WTC11 (cell line): ENCODE data around the gene KRT37. TPM values are rescaled to one million over a fixed set of nuclear protein-coding genes. Genes with fewer than 3 reads are reported as not detected.

ENCODE experiments used
- ATAC-seq: fragments of 200-7000 bp; cut with Tn5 transposase; 2 replicates; pipeline ENCODE4 v1.10.0; 2021; ENCODE audit warnings: mild to moderate bottlenecking, moderate library complexity
- CTCF ChIA-PET: fragments of 300-600 bp; sonication (Branson Sonifier 250); formaldehyde crosslinking; loops from one replicate; lab custom pipeline; 2021; ENCODE audit warnings: antibody characterized with exemption; lab: Charles Lee
- POLR2A ChIA-PET: fragments of 350-600 bp; sonication (Branson Sonifier 250); formaldehyde crosslinking; loops from one replicate; lab custom pipeline; 2021; ENCODE audit warnings: antibody characterized with exemption; lab: Charles Lee
- DNase-seq: peaks from one replicate; pipeline ENCODE4 v3.0.0; 2021; ENCODE audit warnings: low spot score
- H3K27ac Mint-ChIP-seq: 2 replicates; pipeline ENCODE4 v1.8.0; 2021; ENCODE audit warnings: mixed read lengths
- H3K27me3 Mint-ChIP-seq: 2 replicates; pipeline ENCODE4 v1.8.0; 2021; ENCODE audit warnings: low read depth, mild to moderate bottlenecking, moderate library complexity, mixed read lengths
- H3K36me3 Mint-ChIP-seq: 2 replicates; pipeline ENCODE4 v1.8.0; 2021; ENCODE audit warnings: mixed read lengths
- H3K4me1 Mint-ChIP-seq: 2 replicates; pipeline ENCODE4 v1.8.0; 2022; ENCODE audit warnings: mixed read lengths
- H3K4me3 Mint-ChIP-seq: 2 replicates; pipeline ENCODE4 v1.8.0; 2021; ENCODE audit warnings: mild to moderate bottlenecking, moderate library complexity, mixed read lengths
- H3K9me3 Mint-ChIP-seq: 2 replicates; pipeline ENCODE4 v1.8.0; 2021; ENCODE audit warnings: mixed read lengths
- ATF3 ChIP-seq: sonication (generic); formaldehyde crosslinking; conservative IDR thresholded peaks from 2 replicates; pipeline ENCODE4 v1.8.1; 2022; ENCODE audit warnings: mild to moderate bottlenecking, missing genetic modification reagents
- ATF6 ChIP-seq: sonication (generic); formaldehyde crosslinking; IDR thresholded peaks from 2 replicates; pipeline ENCODE4 v1.8.1; 2023; ENCODE audit warnings: mild to moderate bottlenecking, missing genetic modification reagents
- CTCF ChIP-seq: fragments of 200-600 bp; IDR thresholded peaks from 2 replicates; pipeline ENCODE4 v1.8.0; 2022; ENCODE audit warnings: antibody characterized with exemption
- E2F4 ChIP-seq: sonication (generic); formaldehyde crosslinking; IDR thresholded peaks from 2 replicates; pipeline ENCODE4 v1.8.1; 2022; ENCODE audit warnings: low read depth, mild to moderate bottlenecking, moderate library complexity, missing genetic modification reagents, borderline replicate concordance
- FOXP1 ChIP-seq: sonication (generic); formaldehyde crosslinking; IDR thresholded peaks from 2 replicates; pipeline ENCODE4 v1.8.0; 2022; ENCODE audit warnings: missing genetic modification reagents, mild to moderate bottlenecking, moderate library complexity, borderline replicate concordance
- FOXP4 ChIP-seq: sonication (generic); formaldehyde crosslinking; IDR thresholded peaks from 2 replicates; pipeline ENCODE4 v1.8.0; 2022; ENCODE audit warnings: mild to moderate bottlenecking, missing genetic modification reagents
- GABPB1 ChIP-seq: sonication (generic); formaldehyde crosslinking; IDR thresholded peaks from 2 replicates; pipeline ENCODE4 v1.8.1; 2023; ENCODE audit warnings: mild to moderate bottlenecking, missing genetic modification reagents
- HMGA2 ChIP-seq: fragments of 250-450 bp; sonication (Bioruptor Pico); IDR thresholded peaks from 2 replicates; pipeline ENCODE4 v1.4.0; 2021; ENCODE audit warnings: mild to moderate bottlenecking, moderate library complexity
- IRF2 ChIP-seq: sonication (generic); formaldehyde crosslinking; IDR thresholded peaks from 2 replicates; pipeline ENCODE4 v1.8.0; 2022; ENCODE audit warnings: low read depth, missing genetic modification reagents, borderline replicate concordance
- KAT7 ChIP-seq: sonication (generic); formaldehyde crosslinking; IDR thresholded peaks from 2 replicates; pipeline ENCODE4 v1.8.1; 2023; ENCODE audit warnings: missing genetic modification reagents, mild to moderate bottlenecking, borderline replicate concordance
- NFATC4 ChIP-seq: fragments of 250-450 bp; sonication (Bioruptor Pico); IDR thresholded peaks from 2 replicates; pipeline ENCODE4 v1.9.0; 2021; ENCODE audit warnings: mild to moderate bottlenecking
- NFE2L1 ChIP-seq: sonication (generic); formaldehyde crosslinking; IDR thresholded peaks from 2 replicates; pipeline ENCODE4 v1.8.1; 2023; ENCODE audit warnings: missing genetic modification reagents
- NR2C2 ChIP-seq: sonication (generic); formaldehyde crosslinking; IDR thresholded peaks from 2 replicates; pipeline ENCODE4 v1.8.0; 2022; ENCODE audit warnings: mild to moderate bottlenecking, missing genetic modification reagents
- NR3C1 ChIP-seq: sonication (generic); formaldehyde crosslinking; conservative IDR thresholded peaks from 2 replicates; pipeline ENCODE4 v1.8.1; 2023; ENCODE audit warnings: low read depth, mild to moderate bottlenecking, missing genetic modification reagents
- OVOL2 ChIP-seq: fragments of 250-450 bp; sonication (Bioruptor Pico); IDR thresholded peaks from 2 replicates; pipeline ENCODE4 v1.9.0; 2021; ENCODE audit warnings: mild to moderate bottlenecking, borderline replicate concordance
- RORB ChIP-seq: fragments of 250-450 bp; sonication (Bioruptor Pico); IDR thresholded peaks from 2 replicates; pipeline ENCODE4 v1.9.0; 2021; ENCODE audit warnings: mild to moderate bottlenecking
- SMAD4 ChIP-seq: sonication (generic); formaldehyde crosslinking; IDR thresholded peaks from 2 replicates; pipeline ENCODE4 v1.8.0; 2022; ENCODE audit warnings: mild to moderate bottlenecking, missing genetic modification reagents
- SP1 ChIP-seq: sonication (generic); formaldehyde crosslinking; conservative IDR thresholded peaks from 2 replicates; pipeline ENCODE4 v1.8.1; 2022; ENCODE audit warnings: missing genetic modification reagents
- TP53 ChIP-seq: sonication (generic); formaldehyde crosslinking; IDR thresholded peaks from 2 replicates; pipeline ENCODE4 v1.8.1; 2023; ENCODE audit warnings: mild to moderate bottlenecking, missing genetic modification reagents
- ZNF121 ChIP-seq: sonication (generic); formaldehyde crosslinking; IDR thresholded peaks from 2 replicates; pipeline ENCODE4 v1.8.0; 2023; ENCODE audit warnings: missing genetic modification reagents
- ZNF263 ChIP-seq: sonication (generic); formaldehyde crosslinking; IDR thresholded peaks from 2 replicates; pipeline ENCODE4 v1.8.1; 2022; ENCODE audit warnings: low read depth, mild to moderate bottlenecking, moderate library complexity, missing genetic modification reagents
- ZNF317 ChIP-seq: sonication (generic); formaldehyde crosslinking; IDR thresholded peaks from 2 replicates; pipeline ENCODE4 v1.8.1; 2023; ENCODE audit warnings: low read depth, mild to moderate bottlenecking, moderate library complexity, missing genetic modification reagents, borderline replicate concordance
- ZNF512 ChIP-seq: sonication (generic); formaldehyde crosslinking; IDR thresholded peaks from 2 replicates; pipeline ENCODE4 v1.8.1; 2022; ENCODE audit warnings: missing genetic modification reagents, borderline replicate concordance
- ZNF532 ChIP-seq: fragments of 250-450 bp; sonication (Bioruptor Pico); IDR thresholded peaks from 2 replicates; pipeline ENCODE4 v1.9.0; 2021; ENCODE audit warnings: mild to moderate bottlenecking, borderline replicate concordance
- total RNA-seq: library from RNA; stranded (reverse); gene quantifications from 3 replicates; pipeline ENCODE4 v1.2.3, GENCODE V29; 2021

The KRT37 gene
- total RNA-seq, 1 experiment from 2014 or later = not detected

GRCh38 chr17:41417576-41418015 lies 6.8 kb downstream of the KRT37 start:
- H3K4me1 Mint-ChIP-seq = peaks cover 17% of the 10 kb centered on the region
- TF ChIP-seq ZNF317 (CRISPR knock-in tag) (no peak), ZNF532 (CRISPR knock-in tag) (no peak), TP53 (no peak), NFATC4 (CRISPR knock-in tag) (no peak), RORB (CRISPR knock-in tag) (no peak), SP1 (no peak), OVOL2 (CRISPR knock-in tag) (no peak), ZNF263 (CRISPR knock-in tag) (no peak), NFE2L1 (CRISPR knock-in tag) (no peak), CTCF (peak; percentile 65), NR3C1 (no peak), E2F4 (no peak), FOXP1 (CRISPR knock-in tag) (no peak), GABPB1 (no peak), NR2C2 (CRISPR knock-in tag) (no peak), ZNF121 (CRISPR knock-in tag) (0 out of 2 replicates have a peak, but pooled peaks have one; percentile 8), IRF2 (CRISPR knock-in tag) (no peak)
- ChIA-PET POLR2A (interaction anchor here (0.6 to 1.0 kb wide), 2 partner anchors 13 to 206 kb away, joined by 3 read pairs; no protein-coding TSS in a partner anchor), CTCF (interaction anchor here (0.5 to 3.8 kb wide), 63 partner anchors 9 to 563 kb away, joined by 3 to 63 read pairs (median 5); partner anchors contain the start of genes KRT17, KRT19, KRT31 and KRT36)
- peak; percentile 96 for ATAC-seq
- H3K4me3 Mint-ChIP-seq = no peak overlapping the region
- no peaks in the 10 kb centered on the region for H3K9me3 Mint-ChIP-seq
- no peaks in the 10 kb centered on the region for H3K27me3 Mint-ChIP-seq
- DNase-seq = peak; percentile 59
- no peaks in the 10 kb centered on the region for H3K36me3 Mint-ChIP-seq
- no peak overlapping the region for H3K27ac Mint-ChIP-seq

- Mint-ChIP-seq H3K36me3 (no peaks in the 10 kb centered on the region), H3K4me3 (no peak overlapping the region), H3K27me3 (no peaks in the 10 kb centered on the region), H3K9me3 (no peaks in the 10 kb centered on the region), H3K4me1 (peaks cover 21% of the 10 kb centered on the region), H3K27ac (no peak overlapping the region)
- ChIA-PET CTCF (interaction anchor here (0.6 to 3.8 kb wide), 51 partner anchors 9 to 562 kb away, joined by 3 to 63 read pairs (median 6); partner anchors contain the start of genes KRT19, KRT31, KRT36 and KRTAP17-1), POLR2A (interaction anchor here (1.0 kb wide), 1 partner anchor 12 kb away, joined by 3 read pairs; no protein-coding TSS in a partner anchor)
- no peak for DNase-seq
- ATAC-seq = no peak
- TF ChIP-seq SMAD4 (CRISPR knock-in tag) (no peak), ATF6 (CRISPR knock-in tag) (no peak), FOXP4 (CRISPR knock-in tag) (no peak), ATF3 (CRISPR knock-in tag) (no peak), HMGA2 (CRISPR knock-in tag) (no peak), KAT7 (CRISPR knock-in tag) (no peak), ZNF512 (CRISPR knock-in tag) (no peak), NR3C1 (no peak)
These were observed 7.3 kb downstream of the KRT37 start for GRCh38 chr17:41417127-41417526.
